KMS-11 (cell line): ENCODE data around the gene RIC8B.
A peak's percentile ranks its signal among the peaks of the same experiment; 100 is the strongest.
"Not testable (repeated sequence)": the region's sequence is repeated elsewhere in the genome, so short reads cannot be mapped to it uniquely, and the experiment has no call there.

Experiments used
- H2AFZ ChIP-seq: fragments of 200-600 bp; sonication (generic); 2 replicates; pipeline ENCODE4 v1.6.1; 2016; ENCODE audit warnings: antibody characterized with exemption, mixed run types, low read depth
- H3K27ac ChIP-seq: fragments of 200-600 bp; sonication (generic); 2 replicates; pipeline ENCODE4 v1.6.1; 2016; ENCODE audit warnings: mild to moderate bottlenecking, mixed run types
- H3K27me3 ChIP-seq: fragments of 200-600 bp; sonication (generic); 2 replicates; pipeline ENCODE4 v1.6.1; 2017; ENCODE audit warnings: mild to moderate bottlenecking, low read depth, mixed run types, moderate library complexity; ENCODE audit not compliant: insufficient read depth
- H3K36me3 ChIP-seq: fragments of 200-600 bp; sonication (generic); 2 replicates; pipeline ENCODE4 v1.6.1; 2017; ENCODE audit warnings: mild to moderate bottlenecking, mixed run types; ENCODE audit not compliant: insufficient read depth
- H3K4me1 ChIP-seq: fragments of 200-600 bp; sonication (generic); 2 replicates; pipeline ENCODE4 v1.6.1; 2016; ENCODE audit warnings: mild to moderate bottlenecking, low read depth, mixed run types; ENCODE audit not compliant: poor library complexity, severe bottlenecking
- H3K4me2 ChIP-seq: fragments of 200-600 bp; sonication (generic); 2 replicates; pipeline ENCODE4 v1.7.0; 2016; ENCODE audit warnings: mild to moderate bottlenecking, mixed run types
- H3K4me3 ChIP-seq: fragments of 200-600 bp; sonication (generic); IDR thresholded peaks from 2 replicates; pipeline ENCODE4 v1.6.1; 2017; ENCODE audit warnings: low read depth, low read length, mixed read lengths; ENCODE audit not compliant: insufficient read depth
- H3K79me2 ChIP-seq: fragments of 200-600 bp; sonication (generic); 2 replicates; pipeline ENCODE4 v1.6.1; 2016; ENCODE audit warnings: low read depth, mixed run types; ENCODE audit not compliant: insufficient read depth
- H3K9ac ChIP-seq: fragments of 200-600 bp; sonication (generic); 2 replicates; pipeline ENCODE4 v1.6.1; 2016; ENCODE audit warnings: mild to moderate bottlenecking, mixed run types
- H4K20me1 ChIP-seq: fragments of 200-600 bp; sonication (generic); 2 replicates; pipeline ENCODE4 v1.6.1; 2016; ENCODE audit warnings: mild to moderate bottlenecking, mixed run types; ENCODE audit not compliant: insufficient read depth
- TF ChIP-seq, protein P1 (sequence below): fragments of 200-600 bp; sonication (generic); conservative IDR thresholded peaks from 2 replicates; pipeline ENCODE4 v1.6.1; 2017; ENCODE audit warnings: low read depth, mild to moderate bottlenecking, antibody characterized with exemption, low read length, moderate library complexity, mixed read lengths

Gene RIC8B

GRCh38 chr12:106915635-106916026 is 141.1 kb downstream of the RIC8B start:
- no peak overlapping the region for H3K27ac ChIP-seq
- TF ChIP-seq, protein P1, sequence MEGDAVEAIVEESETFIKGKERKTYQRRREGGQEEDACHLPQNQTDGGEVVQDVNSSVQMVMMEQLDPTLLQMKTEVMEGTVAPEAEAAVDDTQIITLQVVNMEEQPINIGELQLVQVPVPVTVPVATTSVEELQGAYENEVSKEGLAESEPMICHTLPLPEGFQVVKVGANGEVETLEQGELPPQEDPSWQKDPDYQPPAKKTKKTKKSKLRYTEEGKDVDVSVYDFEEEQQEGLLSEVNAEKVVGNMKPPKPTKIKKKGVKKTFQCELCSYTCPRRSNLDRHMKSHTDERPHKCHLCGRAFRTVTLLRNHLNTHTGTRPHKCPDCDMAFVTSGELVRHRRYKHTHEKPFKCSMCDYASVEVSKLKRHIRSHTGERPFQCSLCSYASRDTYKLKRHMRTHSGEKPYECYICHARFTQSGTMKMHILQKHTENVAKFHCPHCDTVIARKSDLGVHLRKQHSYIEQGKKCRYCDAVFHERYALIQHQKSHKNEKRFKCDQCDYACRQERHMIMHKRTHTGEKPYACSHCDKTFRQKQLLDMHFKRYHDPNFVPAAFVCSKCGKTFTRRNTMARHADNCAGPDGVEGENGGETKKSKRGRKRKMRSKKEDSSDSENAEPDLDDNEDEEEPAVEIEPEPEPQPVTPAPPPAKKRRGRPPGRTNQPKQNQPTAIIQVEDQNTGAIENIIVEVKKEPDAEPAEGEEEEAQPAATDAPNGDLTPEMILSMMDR, result no peak
- H3K4me3 ChIP-seq, result no peak overlapping the region
- peaks cover 6% of the 10 kb centered on the region for H3K4me1 ChIP-seq
- H3K36me3 ChIP-seq, result no peaks in the 10 kb centered on the region
- no peaks in the 10 kb centered on the region for H3K27me3 ChIP-seq
- H3K79me2 ChIP-seq, result no peaks in the 10 kb centered on the region
- no peak overlapping the region for H2AFZ ChIP-seq
- H3K4me2 ChIP-seq, result no peak overlapping the region
- no peak overlapping the region for H3K9ac ChIP-seq
- no peaks in the 10 kb centered on the region for H4K20me1 ChIP-seq

DNA sequence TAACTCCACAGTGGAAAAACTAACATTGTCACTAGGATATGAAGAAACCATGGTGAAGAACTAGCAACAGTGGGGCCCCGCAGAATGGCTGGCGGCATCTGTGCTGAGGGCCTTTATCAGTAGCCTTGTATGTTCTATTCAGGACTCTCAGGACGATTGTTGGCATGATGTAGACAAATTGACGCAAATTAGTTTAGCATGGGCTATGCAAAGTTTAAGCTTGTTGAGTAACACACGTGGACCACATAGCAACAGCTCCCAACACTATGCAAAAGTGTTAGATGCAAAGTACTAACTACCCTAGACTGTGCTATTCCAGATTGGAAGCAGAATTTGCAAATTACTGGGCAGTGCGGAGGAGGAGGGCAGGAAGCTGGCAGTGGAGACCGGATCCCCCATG is 143.0 kb downstream of the RIC8B start:
- TF ChIP-seq, protein P1, result no peak
- no peaks in the 10 kb centered on the region for H3K36me3 ChIP-seq
- no peaks in the 10 kb centered on the region for H3K27me3 ChIP-seq
- H3K4me3 ChIP-seq, result no peak overlapping the region
- H3K4me1 ChIP-seq, result peaks cover 6% of the 10 kb centered on the region
- no peaks in the 10 kb centered on the region for H4K20me1 ChIP-seq
- no peak overlapping the region for H3K27ac ChIP-seq
- H3K9ac ChIP-seq, result no peak overlapping the region
- no peak overlapping the region for H2AFZ ChIP-seq
- no peaks in the 10 kb centered on the region for H3K79me2 ChIP-seq
- no peak overlapping the region for H3K4me2 ChIP-seq

DNA sequence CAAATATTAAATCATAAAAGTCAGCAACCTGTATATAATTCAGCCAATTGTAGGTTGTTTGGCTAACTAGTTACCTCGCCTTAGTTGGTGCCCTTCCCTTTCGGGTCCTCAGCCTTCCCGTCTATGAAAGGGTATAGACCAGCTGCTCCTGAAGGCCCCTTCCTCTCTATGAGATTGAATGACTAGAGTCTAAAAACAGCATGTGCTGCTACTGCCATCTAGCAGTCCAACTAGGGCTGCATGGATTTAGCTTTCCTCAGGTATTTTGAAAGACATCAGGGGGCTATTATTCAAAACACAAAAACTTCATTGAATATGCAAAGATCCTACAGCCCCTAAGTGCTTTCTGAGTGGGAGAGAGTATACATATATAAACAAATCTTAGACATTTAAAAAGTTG is 144.3 kb downstream of the RIC8B start:
- Histone ChIP-seq H3K4me2 (no peak overlapping the region), H3K4me1 (peaks cover 6% of the 10 kb centered on the region), H4K20me1 (no peaks in the 10 kb centered on the region), H3K79me2 (no peaks in the 10 kb centered on the region), H2AFZ (no peak overlapping the region), H3K27me3 (no peaks in the 10 kb centered on the region), H3K27ac (no peak overlapping the region), H3K36me3 (no peaks in the 10 kb centered on the region), H3K4me3 (no peak overlapping the region), H3K9ac (no peak overlapping the region)
- TF ChIP-seq, protein P1, result 0 out of 2 replicates have a peak, but pooled peaks have one; percentile 29

DNA sequence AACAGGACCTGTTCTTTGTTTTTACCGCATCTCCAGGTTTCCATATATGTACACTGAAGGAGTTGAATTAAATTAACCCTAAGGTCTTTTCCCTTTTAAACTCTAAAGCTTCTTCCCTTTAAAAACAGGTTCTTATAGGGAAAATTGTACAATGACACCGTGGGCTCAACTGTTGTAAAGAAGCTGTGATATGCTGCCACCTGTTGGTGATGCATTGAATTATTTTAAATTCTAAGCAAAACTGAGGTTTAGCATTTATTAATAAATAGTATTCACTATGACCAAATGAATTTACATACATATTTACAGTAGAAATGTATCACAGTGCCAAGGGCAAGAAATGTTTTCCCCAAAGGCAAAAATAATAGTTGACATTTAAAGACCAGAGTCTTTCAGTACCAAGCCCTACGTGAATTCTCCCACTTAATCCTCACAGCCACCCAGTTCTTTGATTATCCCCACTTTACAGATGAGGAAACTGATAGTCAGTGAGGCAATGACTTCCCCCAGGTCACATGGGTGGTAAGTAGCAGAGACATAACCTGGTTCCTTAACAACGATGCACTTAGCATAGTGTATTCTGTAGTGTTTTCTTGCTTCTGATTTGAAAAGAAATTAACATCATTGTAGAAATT is 145.5 kb downstream of the RIC8B start:
- Histone ChIP-seq H3K4me1 (peaks cover 3% of the 10 kb centered on the region), H3K79me2 (no peaks in the 10 kb centered on the region)

GRCh38 chr12:106921976-106922375 is 147.5 kb downstream of the RIC8B start:
- H3K9ac ChIP-seq, H4K20me1 ChIP-seq, H3K27me3 ChIP-seq, H2AFZ ChIP-seq, H3K4me3 ChIP-seq, H3K79me2 ChIP-seq, H3K36me3 ChIP-seq, H3K27ac ChIP-seq, H3K4me2 ChIP-seq, H3K4me1 ChIP-seq: not testable (repeated sequence)

More for the DNA sequence above, 145.5 kb downstream of the RIC8B start:
- Histone ChIP-seq H4K20me1 (no peaks in the 10 kb centered on the region), H3K9ac (no peak overlapping the region), H3K4me3 (no peak overlapping the region), H3K27ac (no peak overlapping the region), H3K27me3 (no peaks in the 10 kb centered on the region), H3K36me3 (no peaks in the 10 kb centered on the region), H3K4me2 (no peak overlapping the region), H2AFZ (no peak overlapping the region)
- TF ChIP-seq, protein P1, result peak; percentile 76

GRCh38 chr12:106923594-106923993 is 149.1 kb downstream of the RIC8B start:
- not testable (repeated sequence) for H2AFZ ChIP-seq, H3K27ac ChIP-seq, H3K79me2 ChIP-seq, H3K27me3 ChIP-seq, H3K4me2 ChIP-seq, H3K9ac ChIP-seq, H3K36me3 ChIP-seq, H3K4me3 ChIP-seq, H4K20me1 ChIP-seq, H3K4me1 ChIP-seq
